Measurements from ENCODE around the gene ZNF266. TPM values are rescaled to one million over a fixed set of nuclear protein-coding genes. Genes with fewer than 3 reads are reported as not detected.

The ZNF266 gene
- total RNA-seq, 4 donors from 2014 or later = 21.9 to 57.9 (median 42.4) TPM

DNA sequence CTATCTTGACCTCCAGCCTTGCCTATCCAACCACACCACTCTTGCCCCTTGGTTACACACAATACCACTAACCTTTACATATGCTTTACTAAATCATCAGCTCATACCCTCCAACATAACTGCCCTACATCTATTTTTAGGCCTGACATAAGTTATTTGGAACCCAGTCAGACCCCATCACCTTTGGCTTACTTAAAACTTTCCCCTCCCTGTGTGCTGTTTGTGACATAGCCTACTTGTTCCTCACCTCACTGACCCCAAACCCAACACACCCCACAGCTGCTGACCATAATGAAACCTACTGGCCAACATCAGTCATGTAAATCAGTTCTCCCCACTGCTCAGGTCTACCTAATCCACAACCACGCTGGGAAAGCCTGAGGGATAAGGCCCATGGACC lies 4.9 kb downstream of the ZNF266 start:
- H3K27me3 ChIP-seq = no peaks in the 10 kb centered on the region
- H3K4me1 ChIP-seq = peaks cover 0 to 6% (median 0%) of the 10 kb centered on the region in 4 donors
- no peak for DNase-seq
- H3K4me3 ChIP-seq = no peak overlapping the region
- H3K36me3 ChIP-seq = peaks cover 0 to 60% (median 0%) of the 10 kb centered on the region in 3 donors
- no peaks in the 10 kb centered on the region for H3K9me3 ChIP-seq
- TF ChIP-seq CTCF (IDR thresholded peaks at IDR 0.05) (no peak), POLR2A (IDR thresholded peaks at IDR 0.05) (no peak)
- no peak overlapping the region for H3K27ac ChIP-seq

DNA sequence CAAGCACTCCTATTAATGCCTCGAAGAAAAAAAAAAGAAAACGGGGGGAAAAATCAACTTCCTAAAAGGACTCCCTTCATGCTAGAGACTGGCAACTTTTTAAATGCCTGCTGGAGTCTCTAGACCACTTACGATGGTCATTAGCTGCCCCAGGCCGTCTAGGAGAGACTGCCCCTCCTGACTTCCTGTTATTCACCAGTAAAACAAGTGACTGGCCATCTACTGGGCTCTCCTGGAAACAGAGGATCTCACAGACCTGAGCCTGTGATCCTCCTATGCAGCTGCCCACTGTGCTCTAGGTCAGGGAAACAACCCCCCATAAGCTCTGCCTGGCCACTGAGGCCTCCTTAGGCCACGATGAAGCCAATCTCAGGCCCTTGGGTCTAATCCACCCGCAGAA lies 7.4 kb downstream of the ZNF266 start:
- no peak for TF ChIP-seq CTCF (IDR thresholded peaks at IDR 0.05)
- no peak for TF ChIP-seq POLR2A (IDR thresholded peaks at IDR 0.05)
- Histone ChIP-seq H3K4me3 (no peak overlapping the region), H3K27ac (no peak overlapping the region), H3K27me3 (no peaks in the 10 kb centered on the region), H3K9me3 (peaks cover 0 to 16% (median 0%) of the 10 kb centered on the region in 4 donors), H3K4me1 (no peaks in the 10 kb centered on the region), H3K36me3 (peaks cover 0 to 76% (median 0%) of the 10 kb centered on the region in 3 donors)
- no peak for DNase-seq

DNA sequence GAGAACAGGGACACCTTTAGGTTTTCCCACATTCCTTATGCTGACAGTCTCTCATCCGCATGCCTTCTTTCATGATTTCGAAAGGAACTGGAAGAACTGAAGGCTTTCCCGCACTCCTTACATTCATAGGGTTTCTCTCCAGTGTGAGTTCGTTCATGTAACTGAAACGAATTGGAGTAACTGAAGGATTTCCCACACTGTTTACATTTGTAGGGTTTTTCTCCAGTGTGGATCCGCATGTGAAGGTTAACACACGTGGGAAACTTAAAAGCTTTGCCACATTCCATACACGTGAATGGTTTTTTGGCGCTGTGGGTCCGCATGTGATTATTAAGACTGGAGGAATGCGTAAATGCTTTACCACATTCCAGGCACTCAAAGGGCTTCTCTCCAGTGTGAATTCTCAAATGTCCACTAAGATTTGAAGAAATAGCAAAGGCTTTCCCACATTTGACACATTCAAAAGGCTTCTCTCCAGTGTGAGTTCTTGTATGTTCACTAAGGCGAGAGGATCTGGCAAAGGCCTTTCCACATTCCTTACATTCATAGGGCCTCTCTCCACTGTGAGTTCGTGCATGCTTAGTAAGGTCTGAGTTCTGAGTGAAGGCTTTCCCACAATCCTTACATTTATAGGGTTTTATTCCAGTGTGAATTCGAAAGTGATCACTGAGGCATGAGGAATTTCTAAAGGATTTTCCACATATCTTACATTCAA lies 22.0 kb downstream of the ZNF266 start:
- DNase-seq = no peak
- no peak overlapping the region for H3K27ac ChIP-seq
- no peak overlapping the region for H3K4me3 ChIP-seq
- peaks cover 8 to 93% (median 33%) of the 10 kb centered on the region in 4 donors for H3K9me3 ChIP-seq
- H3K36me3 ChIP-seq = peaks cover 25 to 65% (median 29%) of the 10 kb centered on the region in 3 donors
- H3K4me1 ChIP-seq = no peaks in the 10 kb centered on the region
- TF ChIP-seq CTCF (IDR thresholded peaks at IDR 0.05) = no peak
- TF ChIP-seq POLR2A (IDR thresholded peaks at IDR 0.05) = no peak
- no peaks in the 10 kb centered on the region for H3K27me3 ChIP-seq

- peaks cover 0 to 76% (median 24%) of the 10 kb centered on the region in 4 donors for H3K9me3 ChIP-seq
- H3K4me1 ChIP-seq = no peaks in the 10 kb centered on the region
- H3K27me3 ChIP-seq = no peaks in the 10 kb centered on the region
- no peak overlapping the region for H3K27ac ChIP-seq
- DNase-seq = no peak
- peaks cover 0 to 9% (median 0%) of the 10 kb centered on the region in 3 donors for H3K36me3 ChIP-seq
- H3K4me3 ChIP-seq = no peak overlapping the region
- TF ChIP-seq CTCF (IDR thresholded peaks at IDR 0.05) (no peak), POLR2A (IDR thresholded peaks at IDR 0.05) (no peak)
Observed at GRCh38 chr19:9407827-9408226, 27.5 kb downstream of the ZNF266 start.

DNA sequence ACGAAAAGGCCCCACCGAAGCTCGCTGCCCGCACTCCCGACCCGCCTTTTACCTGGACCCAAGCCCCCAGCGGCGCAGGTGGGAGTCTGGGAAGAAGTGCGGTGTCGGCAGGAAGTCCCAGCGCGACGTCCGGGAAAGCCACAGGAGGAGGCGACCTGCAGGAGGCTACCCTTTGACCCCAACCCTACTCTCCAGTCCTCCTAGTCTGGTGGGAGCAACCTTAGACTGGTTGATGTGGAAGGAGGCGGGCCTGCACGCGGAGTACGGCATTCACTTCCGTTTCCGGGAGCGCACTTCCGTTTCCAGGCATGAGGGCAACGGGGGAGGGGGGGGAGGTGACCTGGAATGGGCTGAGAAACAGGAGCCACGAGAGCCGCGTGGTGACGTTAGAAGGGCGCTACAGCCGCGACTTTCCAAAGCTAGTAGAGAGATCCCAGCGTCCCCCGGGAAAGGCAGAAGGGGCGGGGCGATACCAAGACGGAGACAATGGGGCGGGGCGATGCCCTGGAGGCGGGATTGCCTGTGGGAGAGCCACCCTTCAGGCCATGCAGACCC lies 28.5 kb downstream of the ZNF266 start:
- TF ChIP-seq POLR2A (IDR thresholded peaks at IDR 0.05) (no peak), CTCF (IDR thresholded peaks at IDR 0.05) (no peak)
- no peak overlapping the region for H3K27ac ChIP-seq

More for the DNA sequence above, 28.5 kb downstream of the ZNF266 start:
- Histone ChIP-seq H3K4me3 (peak overlapping the region; percentile 20 to 51 (median 40)), H3K36me3 (no peaks in the 10 kb centered on the region), H3K27me3 (no peaks in the 10 kb centered on the region), H3K9me3 (peaks cover 0 to 66% (median 21%) of the 10 kb centered on the region in 4 donors), H3K4me1 (no peaks in the 10 kb centered on the region)
- peak; percentile 34 to 51 (median 49) for DNase-seq

Measured in Peyer's patch (tissue), 4 donors.